ENCODE data around the gene WNT9B.

Gene WNT9B

DNA sequence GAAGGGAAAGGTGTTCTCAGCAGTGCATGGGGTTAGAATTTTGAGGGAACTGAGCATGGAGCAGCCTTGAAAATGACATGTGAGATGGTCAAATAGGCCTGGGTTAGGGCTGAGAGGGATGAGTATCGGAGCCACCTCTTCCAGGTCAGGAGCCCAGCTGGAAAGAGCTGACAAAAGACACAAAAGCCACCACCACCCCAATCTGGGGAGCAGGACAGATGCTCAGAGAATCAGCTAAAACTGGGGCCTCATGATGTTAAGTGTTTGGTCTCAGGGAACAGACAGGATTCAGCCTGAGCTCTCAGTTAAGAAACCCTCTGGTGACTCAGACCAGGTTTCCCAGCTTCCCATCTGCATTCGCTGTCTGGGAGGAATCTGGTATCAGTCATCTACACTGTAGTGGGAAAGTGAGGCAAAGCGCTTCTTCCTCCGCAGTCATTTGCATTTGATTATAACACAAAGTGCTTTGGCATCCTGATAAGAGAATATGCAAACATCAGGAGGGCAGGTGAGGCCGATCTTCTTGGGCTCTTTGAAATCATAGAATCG, 2.6 kb downstream of the WNT9B start:
- DNase-seq (ENCODE audit: low read depth) = peak; percentile 82

DNA sequence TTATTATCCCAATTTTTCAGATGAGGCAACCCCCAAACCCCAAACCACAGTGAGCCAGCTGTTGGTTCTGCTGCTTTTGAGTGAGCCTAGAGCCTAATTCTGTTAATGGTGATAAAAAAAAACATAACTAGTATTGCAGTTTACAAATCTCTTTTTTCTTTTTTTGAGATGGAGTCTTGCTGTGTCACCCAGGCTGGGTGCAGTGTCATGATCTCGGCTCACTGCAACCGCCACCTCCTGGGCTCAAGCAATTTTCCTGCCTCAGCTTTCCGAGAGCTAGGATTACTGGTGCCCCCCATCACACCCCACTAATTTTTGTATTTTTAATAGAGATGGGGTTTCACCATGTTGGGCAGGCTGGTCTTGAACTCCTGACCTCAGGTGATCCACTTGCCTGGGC, 3.1 kb downstream of the WNT9B start:
- no peak for DNase-seq (ENCODE audit: low read depth)

DNA sequence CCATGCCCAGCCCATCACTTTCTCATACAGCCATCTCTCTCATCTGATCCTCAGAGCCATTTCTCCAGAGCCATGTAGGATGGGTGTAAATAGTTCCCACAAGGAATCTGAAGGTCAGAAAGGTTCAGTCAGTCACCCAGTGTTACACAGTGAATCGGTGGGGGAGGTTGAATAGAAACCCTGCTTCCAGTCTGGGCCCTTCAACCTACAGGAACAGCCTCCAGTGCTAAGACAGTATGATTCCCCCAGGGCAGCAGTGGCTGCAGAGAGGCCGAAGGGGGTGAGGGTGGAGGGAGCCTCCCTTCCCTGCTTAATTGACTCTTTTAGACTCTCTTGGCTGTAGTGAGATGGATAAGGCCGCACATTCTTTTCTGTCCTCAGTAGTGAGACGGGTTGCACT, 3.6 kb downstream of the WNT9B start:
- DNase-seq (ENCODE audit: low read depth) = no peak

DNA sequence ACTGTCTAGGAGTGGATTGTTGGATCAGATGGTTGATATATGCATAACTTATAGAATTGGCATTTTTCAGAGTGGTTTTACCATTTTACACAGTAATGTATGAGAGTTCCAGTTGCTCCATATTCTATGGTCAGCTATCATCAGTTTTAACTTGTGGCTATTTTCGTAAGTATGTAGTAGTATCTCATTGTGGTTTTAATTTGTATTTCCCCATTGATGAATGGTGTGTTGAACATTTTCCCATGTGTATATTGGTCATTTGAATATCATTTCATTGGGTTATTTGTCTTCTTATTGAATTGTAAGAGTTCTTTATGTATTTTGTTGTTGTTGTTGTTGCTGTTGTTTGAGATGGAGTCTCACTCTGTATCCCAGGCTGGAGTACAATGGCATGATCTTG, 6.2 kb downstream of the WNT9B start:
- DNase-seq (ENCODE audit: low read depth) = no peak

DNA sequence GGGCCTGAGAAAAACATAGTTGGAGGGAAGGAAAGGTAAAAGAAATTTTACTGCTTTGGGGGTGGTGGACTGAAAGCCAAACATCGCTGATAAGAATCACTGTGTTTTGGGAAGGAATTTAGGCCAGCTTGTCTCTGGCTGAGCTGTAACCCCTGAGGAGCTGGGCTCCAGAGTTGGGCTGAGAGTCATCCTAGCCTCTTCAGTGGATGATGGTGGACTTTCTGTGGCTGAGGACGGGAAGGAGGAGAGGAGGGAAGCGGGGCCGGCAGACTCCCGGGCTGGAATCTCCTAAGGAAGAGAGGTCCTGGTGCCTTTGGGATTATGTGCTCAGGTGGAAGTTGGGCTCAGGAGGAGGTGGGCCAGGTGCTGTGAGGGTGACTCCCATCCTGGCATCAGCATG, 8.6 kb downstream of the WNT9B start:
- no peak for DNase-seq (ENCODE audit: low read depth)

DNA sequence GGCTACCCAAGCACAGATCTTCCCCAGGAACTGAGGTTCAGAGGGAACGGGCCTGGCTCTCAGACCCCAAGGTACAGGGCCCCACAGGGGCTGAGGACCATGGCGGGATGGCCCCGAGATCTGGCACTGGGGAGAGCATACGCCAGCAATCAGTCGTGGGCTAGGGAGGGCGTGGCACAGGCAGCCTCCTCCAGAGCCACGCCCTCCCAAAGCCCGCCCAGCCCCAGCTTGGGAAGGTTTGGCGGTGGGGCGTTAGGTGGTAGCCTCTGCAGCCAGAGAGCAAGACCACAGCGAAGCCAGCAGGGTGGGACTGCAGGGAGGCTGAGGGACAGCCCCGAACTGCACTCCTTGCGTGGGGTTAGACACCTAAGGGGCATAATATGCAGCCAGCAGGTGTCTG, 11.6 kb downstream of the WNT9B start:
- no peak for DNase-seq (ENCODE audit: low read depth)

DNA sequence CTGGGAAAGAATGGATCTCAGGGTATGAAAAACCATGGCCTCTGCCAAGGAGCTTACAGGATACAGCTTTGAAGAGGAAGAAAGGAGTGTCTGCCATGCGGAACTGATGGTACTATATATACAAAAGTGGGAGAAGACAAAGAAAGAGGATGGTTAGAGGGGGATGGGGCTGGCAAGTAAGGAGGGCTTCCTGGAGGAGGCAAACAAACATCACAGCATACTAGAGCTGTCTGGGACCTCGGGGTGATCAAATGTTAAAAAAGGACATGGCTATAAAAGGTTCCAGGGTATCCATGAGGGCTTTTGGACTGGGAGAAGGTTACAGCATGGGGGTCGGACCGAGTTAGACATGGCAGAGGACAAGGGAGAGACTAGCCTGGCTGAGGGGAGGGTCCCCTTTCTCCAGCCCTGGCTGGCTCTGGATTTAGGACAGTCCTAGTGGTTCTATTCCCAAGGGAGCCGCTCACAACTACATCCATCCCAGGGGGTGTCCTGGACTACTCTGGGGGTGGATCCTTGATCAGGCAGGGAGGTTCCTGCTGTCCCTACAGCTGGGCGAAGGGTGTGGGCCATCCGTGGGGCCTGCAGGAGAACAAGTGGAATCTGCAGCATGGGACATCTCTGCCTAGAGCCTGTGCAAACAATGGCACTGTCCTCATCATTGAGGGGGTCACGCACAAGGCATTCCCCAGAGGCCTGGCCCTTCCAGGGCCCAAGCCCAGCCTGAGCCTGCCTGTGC, 12.2 kb downstream of the WNT9B start:
- no peak for DNase-seq (ENCODE audit: low read depth)

DNA sequence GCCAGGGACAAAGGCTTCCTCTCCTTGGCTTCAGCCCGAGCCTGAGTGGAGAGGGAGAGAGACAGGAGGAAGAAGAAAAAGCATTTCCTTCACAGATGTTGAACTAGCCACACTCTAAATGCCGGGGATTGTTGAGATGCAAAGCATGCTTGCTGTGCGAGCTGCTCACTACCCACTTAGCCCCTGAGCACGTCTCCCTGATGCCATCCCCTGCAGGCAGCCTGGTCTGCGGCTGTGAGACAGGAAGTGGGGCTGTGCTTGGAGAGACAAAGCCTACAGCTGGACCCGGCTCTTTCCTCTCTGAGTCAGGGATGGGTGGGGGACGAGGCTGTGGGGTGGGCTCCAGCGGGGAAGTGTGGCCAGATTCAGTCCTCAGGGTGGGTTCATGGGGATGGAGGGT, 13.7 kb downstream of the WNT9B start:
- peak; percentile 6 for DNase-seq (ENCODE audit: low read depth)

DNA sequence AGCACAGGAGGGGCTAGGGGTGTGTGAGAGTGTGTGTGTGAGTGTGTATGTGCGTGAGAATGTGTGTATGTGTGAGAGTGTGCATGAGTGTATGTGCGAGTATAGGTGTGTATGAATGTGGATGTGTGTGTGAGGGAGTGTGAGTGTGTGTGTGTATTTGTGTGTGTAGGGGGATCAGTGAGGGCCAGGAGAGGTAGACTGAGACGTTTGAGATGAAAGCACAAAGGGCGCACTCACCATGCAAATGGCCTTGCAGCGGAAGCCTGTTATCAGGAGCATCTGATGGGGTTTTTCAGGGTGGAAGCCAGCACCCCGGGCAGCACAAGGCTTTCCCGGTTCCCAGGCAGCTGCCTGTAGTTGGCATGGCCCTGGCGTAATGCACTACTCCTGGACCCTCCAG, 14.9 kb downstream of the WNT9B start:
- no peak for DNase-seq (ENCODE audit: low read depth)

DNA sequence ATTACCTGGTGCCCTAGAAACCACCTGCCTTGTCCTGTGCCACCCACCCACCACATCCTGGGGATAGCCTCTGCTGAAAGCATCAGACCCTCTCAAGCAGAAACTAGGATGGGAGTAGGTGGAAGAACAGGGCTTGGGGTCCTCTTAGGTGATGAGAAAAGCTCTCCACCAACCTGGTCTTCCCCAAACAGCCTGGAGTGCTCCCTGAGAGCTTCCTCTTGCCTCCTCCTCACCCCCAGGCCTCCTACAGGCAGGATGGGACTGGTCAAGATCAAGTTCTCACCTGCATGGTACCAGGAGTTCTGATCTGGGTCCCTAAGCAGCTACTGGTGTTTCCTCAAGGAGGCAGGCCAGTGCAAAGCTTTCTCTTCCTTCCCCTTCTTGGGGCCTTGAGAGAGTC, 15.4 kb downstream of the WNT9B start:
- no peak for DNase-seq (ENCODE audit: low read depth)

DNA sequence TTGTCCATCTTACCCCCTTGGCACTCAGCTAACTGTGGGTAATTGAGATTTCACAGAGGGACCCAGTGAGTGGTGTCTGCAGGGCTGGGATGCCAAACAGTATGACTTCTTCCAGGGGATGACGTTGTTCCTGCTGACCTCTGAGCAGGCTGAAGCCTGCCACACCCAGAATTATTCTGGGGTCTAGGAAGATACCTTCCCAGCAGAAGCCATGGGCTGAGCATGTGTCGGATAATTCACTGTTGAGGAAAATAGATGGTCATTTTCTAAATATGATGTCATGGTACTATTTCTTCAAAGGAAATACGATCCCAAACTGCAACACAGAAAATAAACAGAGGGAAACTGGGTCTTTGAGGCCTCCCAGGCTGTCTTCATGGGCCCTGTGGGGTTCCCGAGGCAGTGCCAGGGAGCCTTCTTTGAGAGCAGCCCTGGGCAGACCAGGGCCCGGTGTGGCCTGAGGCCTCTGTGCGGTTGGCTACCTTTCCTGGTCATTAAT, 17.4 kb downstream of the WNT9B start:
- no peak for DNase-seq (ENCODE audit: low read depth)

DNA sequence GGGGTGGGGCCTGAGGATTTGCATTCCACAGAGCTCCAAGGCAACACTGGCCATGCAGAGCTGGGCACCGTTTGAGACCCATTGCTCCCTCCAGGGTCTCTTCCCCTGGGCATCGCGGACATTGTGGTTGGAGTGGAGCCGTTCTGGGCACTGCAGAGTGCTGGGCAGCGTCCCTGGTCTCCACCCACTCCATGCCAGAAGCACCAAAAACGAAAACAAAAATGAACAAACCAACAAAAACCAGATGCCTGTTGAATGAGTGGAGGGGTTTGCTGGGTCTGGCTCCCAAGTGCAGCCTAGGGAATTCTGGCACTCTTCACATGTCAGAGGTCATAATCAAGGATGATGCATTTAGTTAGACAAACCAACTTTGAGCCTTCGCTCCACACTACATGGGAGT, 17.9 kb downstream of the WNT9B start:
- no peak for DNase-seq (ENCODE audit: low read depth)

DNA sequence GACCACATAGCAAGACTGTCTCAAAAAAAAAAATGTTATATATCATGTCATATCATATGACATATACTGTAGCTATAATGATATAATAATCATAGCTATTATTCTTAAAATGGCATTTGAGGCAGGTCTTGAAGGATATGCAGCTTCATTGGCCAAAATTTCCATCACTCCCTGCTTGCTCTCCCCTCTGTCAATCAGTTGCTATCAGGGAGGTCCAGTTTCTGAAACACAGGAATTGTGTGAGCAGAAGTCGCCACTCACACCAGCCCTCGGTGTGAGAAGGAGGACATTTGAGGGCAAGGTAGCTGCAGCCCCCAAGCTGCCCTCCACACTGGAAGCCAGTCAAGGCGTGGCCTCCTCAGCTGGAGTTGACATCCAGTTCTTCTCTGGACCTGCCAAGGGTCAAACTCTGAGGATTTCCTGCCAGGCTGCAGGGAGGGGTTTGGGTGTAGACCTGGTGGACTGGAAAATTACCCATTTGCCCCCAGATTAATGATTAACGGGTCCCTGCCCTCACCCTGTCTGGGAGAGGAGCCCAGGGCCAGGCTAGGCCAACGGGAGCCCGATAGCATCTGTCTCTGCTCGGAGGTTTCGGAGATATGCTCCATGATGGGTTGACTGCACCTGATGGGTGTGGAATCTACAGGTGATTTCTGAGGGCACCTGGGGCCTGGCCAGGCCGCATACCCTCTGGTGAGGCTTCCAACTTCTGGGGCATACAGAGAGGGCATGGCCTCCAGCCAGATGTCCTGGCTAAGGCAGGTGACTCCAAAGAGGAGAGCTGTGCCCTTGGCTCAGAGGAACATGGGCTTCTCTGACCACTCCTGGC, 18.8 kb downstream of the WNT9B start:
- DNase-seq (ENCODE audit: low read depth) = no peak

DNA sequence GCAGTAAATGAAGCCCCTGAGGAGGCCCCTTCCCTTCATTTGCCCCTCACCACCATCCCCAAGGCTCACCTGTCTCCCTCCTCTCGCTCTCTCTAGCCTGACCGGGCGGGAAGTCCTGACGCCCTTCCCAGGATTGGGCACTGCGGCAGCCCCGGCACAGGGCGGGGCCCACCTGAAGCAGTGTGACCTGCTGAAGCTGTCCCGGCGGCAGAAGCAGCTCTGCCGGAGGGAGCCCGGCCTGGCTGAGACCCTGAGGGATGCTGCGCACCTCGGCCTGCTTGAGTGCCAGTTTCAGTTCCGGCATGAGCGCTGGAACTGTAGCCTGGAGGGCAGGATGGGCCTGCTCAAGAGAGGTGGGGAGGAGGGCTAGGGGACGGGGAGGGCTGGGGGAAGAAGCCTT, 21.0 kb downstream of the WNT9B start:
- DNase-seq (ENCODE audit: low read depth) = no peak

DNA sequence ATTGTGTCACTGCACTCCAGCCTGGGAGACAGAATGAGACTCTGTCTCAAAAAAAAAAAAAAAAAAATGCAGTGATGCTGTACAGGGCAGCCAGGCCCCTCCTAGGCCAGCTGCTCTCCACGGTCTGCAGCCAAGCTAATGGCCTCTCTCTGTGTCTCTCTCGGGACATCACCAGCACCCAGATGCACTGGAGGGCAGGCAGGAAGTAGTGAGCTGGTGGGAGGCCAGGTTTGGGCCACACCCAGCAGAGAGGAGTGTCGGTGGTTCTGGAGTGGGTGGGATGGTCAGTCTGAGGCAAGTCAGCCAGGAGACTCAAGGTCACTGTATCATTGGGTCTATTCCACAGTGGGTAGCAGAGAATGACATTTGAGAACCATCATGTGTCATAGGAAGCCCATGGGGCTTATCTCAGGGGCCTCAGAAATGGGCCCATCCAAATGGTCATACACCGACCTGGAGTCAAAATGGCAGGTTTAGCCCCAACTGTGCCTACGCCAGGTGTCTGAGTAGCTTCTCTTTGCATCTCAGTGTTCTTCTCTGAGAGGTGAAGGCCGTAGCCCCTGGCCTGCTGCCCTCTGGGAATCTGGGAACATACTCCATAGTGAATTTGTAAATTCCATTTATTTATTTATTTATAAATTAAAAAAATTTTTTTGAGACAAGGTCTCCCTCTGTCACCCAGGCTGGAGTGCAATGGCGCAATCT, 22.7 kb downstream of the WNT9B start:
- DNase-seq (ENCODE audit: low read depth) = no peak

DNA sequence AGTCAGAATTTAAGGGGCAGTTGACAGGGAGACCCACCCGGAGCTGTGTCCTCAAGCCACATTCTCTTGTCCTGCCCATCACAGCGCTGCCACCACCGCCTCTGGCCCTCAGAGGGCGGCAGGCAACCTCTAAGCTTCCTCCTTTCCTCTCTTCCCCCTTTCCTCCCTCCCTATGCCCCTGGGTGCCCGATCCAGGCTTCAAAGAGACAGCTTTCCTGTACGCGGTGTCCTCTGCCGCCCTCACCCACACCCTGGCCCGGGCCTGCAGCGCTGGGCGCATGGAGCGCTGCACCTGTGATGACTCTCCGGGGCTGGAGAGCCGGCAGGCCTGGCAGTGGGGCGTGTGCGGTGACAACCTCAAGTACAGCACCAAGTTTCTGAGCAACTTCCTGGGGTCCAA, 23.5 kb downstream of the WNT9B start:
- DNase-seq (ENCODE audit: low read depth) = no peak

DNA sequence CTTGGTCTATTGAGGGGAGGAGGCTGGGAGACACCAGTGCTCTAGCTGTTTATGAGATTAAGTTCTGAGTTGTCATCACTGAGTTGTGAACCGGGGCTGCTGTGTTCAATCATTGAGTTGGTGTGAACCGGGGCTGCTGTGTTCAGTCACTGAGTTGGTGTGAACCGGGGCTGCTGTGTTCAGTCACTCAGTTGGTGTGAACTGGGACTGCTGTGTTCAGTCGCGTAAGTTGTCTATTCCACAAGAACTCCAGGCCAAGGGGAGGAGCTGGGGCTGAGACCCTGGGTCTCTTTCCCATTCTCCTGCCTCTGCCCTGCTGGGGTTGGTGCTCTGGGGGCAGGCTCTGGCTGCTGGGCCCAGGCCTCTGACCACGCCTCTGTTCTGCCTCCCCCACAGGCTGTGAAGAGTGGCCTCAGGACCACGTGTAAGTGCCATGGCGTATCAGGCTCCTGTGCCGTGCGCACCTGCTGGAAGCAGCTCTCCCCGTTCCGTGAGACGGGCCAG, 24.5 kb downstream of the WNT9B start:
- DNase-seq (ENCODE audit: low read depth) = peak; percentile 6

DNA sequence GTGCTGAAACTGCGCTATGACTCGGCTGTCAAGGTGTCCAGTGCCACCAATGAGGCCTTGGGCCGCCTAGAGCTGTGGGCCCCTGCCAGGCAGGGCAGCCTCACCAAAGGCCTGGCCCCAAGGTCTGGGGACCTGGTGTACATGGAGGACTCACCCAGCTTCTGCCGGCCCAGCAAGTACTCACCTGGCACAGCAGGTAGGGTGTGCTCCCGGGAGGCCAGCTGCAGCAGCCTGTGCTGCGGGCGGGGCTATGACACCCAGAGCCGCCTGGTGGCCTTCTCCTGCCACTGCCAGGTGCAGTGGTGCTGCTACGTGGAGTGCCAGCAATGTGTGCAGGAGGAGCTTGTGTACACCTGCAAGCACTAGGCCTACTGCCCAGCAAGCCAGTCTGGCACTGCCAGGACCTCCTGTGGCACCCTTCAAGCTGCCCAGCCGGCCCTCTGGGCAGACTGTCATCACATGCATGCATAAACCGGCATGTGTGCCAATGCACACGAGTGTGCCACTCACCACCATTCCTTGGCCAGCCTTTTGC, 25.0 kb downstream of the WNT9B start:
- DNase-seq (ENCODE audit: low read depth) = no peak

DNA sequence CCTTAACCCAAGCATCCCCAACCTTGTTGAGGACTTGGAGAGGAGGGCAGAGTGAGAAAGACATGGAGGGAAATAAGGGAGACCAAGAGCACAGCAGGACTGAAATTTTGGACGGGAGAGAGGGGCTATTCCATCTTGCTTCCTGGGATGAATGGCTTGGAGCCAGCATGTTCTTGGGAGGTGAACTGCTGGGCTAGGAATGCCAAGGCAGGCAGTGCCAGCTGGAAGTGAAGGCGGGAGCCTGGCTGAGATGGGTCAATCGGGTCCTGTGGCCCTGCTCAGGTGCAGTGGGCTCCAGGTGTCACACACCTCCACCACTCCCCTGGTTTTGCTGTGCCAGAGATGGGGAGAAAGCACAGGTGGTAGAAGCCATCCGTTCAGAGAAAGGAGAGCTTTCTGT, 25.5 kb downstream of the WNT9B start:
- no peak for DNase-seq (ENCODE audit: low read depth)

DNA sequence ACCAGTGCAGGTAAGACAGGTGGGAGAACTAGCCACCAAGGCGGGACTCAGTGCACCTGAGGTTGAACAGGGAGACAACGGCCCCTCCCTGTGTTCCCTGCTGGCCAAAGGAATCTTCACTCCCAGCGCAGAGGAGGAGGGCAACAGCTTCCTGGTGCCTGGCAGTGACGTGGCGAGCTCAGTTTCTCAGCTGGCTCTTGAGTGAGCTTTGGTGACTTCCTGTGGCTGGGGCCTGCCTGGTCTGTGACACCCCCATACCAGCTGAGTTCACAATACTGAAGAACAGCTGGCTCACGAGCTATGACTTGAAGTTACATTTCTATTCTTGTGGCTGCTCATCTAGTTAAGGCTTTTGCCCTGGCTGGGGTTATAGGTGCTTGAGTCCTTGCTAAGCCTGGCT, 26.1 kb downstream of the WNT9B start:
- DNase-seq (ENCODE audit: low read depth) = no peak

DNA sequence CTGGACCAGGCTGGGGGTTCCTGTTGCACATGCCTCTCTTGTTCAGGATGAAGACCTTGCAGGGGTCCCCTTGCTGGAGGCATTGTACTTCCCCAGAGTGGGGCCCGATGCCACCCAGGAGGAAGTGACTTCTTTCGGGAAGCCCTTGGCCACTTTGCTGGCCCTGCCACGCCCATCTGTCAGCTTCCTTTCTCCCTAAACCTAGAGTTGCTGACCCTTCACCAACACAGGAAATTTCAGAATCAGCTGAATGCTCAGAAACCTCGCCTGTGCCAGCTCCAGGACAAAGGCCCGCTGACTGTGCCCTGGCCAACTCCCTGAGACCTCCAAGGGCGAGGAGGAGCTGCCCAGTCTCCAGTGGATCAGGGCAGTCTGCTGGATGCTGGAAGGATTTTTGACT, 26.7 kb downstream of the WNT9B start:
- no peak for DNase-seq (ENCODE audit: low read depth)

DNA sequence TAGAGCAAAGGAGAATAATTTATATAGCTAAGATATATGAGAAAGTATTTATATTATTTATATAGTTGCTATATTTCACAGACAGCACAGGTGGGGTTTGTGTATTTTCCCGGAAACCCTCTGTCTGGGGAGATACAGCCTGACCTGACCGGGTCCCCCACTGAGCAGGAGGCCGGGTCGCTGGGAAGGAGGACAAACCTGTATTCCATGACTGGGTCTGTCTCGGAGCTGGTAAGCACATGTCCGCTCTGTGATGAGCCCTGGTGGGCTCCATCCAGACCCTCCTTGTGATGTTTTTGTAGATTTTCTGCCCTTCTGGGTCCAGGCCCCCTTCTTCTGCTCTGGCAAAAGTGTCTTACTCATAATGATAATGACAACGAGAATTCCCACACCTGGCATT, 27.7 kb downstream of the WNT9B start:
- no peak for DNase-seq (ENCODE audit: low read depth)

All from amniotic epithelial cell (primary cell).